GM21529 (cell line): ENCODE measurements around the gene ZNF467.
A peak's percentile ranks its signal among the peaks of the same experiment; 100 is the strongest.

Experiments
- ATAC-seq: cut with Tn5 transposase; IDR thresholded peaks from one replicate; pipeline ENCODE4 v1.9.1; 2021; ENCODE audit not compliant: unreplicated experiment

The ZNF467 gene

DNA sequence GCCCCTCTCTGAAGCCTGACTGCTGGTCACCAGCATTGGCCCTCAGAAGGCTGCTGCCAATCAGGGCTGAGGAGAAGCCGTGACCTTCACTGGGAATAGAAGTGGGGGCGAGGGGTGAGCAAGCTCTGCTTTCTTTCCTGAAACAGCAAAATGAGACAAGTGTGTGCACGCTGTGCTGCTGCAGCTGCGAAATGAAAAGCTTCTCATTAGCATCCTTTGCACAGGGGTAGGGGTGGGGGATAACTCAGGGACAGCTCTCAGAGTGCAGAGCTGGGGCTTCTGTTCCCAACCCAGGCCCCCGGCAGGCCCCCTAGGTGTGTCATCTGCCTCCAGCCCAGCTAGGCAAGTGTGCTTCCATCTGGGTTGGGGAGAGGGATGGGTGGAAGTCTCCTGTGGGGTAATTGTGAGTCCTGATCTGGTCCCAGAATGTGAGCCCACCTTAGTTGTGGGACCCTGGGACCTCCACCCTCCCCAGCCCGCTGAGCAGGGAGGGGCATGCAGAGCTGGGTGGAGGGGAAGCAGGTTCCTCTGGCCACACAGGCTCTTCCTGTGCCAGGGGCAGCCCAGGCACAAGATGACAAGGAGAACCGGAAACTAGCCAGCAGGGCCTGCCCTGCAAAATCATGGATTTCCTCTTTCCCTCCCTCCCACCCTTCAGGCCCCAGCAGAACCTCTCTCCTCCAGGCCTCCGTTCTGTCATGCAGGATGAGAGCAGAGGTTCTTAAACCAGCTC is 22.2 kb downstream of the ZNF467 start:
- ATAC-seq = no peak

DNA sequence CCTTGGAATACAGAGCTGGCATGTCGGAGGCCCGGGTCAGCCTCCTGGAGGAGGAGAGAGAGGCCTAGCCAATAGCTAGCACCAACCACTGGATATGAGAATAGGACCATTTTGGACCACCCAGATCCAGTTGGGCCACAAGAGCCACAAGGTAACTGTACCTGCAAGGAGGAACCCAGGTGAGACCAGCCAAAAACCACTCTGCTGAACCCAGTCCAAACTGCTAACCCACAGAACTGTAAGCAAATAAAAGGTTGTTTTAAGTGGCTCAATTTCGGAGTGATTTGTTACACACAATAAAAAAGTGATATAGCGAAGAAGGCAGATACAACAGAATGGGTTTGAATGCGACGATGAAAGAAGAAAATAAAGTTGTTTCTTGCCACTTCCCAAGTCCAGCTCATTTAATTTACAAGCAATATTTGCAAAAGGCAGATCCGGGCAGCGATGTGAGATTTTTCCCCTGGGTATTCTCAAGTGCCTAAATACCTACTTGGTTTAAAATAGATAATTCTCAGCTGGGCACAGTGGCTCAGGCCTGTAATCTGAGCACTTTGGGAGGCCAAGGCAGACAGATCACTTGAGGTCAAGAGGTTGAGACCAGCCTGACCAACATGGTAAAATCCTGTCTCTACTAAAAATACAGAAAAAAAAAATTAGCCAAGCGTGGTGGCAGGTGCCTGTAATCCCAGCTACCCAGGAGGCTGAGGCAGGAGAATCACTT is 23.1 kb downstream of the ZNF467 start:
- ATAC-seq = no peak

DNA sequence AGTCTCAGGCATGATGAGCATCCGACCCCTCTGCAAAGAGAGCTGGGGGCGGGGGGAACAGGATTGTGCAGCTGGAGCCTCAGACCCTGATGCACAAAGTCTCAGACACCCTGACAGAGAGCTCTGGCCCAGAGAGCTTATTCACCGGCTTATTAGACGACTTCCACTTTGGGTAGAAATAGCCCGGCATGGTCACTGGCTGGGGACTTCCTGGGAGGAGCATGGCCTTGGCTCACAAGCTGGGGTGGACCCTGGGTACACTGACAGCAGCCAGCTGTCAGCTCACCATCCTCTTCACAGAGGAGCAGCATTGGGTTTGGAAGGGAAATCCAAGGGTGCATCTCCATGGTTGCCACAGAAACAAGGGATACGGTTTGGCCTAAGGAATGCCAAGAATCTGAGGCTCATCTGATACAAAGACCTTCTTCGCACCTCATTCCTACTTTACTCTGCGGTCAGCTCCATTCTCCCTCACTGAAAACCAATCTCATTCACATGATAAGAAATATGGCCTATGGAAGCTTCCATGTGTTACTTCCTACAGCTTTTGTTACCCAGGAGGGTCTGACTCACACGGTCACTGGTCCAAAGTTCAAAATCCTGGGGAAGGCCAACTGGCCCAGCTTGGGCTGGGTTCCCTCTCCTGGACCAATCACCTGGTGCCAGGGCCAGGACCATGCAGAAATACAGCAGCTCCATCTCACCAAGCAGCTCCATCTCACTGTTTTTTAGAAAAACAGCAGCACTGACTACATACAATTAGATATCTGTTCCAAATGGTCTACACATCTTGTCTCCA is 25.1 kb downstream of the ZNF467 start:
- ATAC-seq = no peak

DNA sequence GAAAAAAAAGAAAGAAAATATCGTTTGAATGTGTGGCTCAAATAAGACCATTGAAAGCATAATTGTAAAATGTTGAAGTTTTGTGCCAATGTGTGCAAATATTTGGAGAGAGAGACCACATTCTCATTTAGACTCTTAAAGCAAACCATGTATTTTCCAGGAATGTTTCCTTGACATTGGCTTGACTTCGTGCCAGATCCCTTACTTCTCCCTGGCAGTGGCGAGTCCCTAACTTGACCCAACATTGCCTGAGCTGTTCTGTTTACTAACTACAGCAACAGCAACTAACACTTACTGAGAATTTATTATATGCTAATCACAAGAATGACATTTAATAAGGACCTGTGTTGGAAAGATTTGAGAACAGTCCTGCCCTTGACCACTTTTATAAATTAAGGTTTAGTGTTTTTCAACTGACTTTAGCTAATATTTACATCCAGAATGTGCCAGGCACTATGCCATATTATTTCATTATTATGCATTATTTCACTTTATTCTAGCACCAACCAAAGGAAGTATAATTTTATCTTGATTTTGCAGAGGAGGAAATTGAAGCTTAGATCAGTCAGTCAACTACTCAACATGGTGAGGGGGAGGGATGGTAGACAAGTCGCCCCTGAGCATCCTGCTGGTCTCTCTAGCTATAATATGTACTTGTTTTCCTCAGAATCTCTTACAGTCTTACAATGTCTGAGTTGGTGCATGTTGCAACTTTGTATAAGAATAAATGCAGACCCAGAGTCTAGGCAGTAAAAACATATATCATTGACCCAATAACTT is 29.7 kb downstream of the ZNF467 start:
- no peak for ATAC-seq

DNA sequence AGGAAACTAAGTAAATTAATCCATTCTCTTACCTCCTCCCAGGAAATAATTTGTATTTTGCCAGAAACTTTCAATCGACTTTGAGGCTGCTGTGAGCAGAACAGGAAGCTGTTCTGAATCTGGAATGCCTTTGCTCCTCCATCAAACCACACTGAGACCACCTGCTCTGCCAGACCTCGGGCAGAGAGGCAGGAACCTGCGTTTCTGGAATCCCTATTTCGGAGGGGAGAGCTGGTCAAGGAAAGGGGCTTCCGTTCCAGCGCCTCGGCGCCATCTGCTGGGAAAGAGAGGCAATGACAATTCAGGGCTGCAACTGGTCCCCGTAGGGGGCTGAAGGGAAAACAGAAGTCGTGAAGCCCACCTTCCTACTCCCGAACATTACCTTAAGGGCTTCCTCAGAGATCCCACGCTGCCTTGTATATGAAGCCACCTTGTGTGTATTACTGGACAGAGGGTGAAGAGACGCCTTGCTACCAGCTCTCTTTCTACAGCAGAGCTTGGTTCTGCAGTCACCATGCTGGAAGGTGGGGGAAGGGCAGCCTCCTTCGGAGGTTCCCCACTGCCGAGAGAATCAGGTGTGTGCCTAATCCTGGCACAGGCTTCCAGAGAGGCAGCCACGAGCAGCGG is 31.2 kb downstream of the ZNF467 start:
- peak; percentile 85 for ATAC-seq

DNA sequence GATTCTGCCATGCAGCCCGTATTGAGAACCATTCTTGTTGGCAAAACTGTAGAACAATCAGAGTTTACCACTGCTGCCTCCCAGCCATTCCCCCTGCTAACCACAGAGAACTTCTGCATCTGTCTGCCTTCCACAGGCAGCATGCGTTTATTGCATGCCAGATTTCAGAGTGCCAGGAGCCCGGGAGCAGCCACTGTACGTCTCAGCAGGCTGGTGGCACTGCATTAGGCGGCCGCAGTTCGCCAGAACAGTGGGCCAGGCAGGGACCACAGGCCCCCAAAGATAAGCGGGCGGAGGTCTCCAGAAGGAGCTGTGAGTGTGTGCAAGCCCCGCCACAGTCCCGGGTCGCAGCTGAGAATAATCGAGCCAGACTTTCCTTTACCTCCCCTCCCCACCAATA is 31.8 kb downstream of the ZNF467 start:
- no peak for ATAC-seq

DNA sequence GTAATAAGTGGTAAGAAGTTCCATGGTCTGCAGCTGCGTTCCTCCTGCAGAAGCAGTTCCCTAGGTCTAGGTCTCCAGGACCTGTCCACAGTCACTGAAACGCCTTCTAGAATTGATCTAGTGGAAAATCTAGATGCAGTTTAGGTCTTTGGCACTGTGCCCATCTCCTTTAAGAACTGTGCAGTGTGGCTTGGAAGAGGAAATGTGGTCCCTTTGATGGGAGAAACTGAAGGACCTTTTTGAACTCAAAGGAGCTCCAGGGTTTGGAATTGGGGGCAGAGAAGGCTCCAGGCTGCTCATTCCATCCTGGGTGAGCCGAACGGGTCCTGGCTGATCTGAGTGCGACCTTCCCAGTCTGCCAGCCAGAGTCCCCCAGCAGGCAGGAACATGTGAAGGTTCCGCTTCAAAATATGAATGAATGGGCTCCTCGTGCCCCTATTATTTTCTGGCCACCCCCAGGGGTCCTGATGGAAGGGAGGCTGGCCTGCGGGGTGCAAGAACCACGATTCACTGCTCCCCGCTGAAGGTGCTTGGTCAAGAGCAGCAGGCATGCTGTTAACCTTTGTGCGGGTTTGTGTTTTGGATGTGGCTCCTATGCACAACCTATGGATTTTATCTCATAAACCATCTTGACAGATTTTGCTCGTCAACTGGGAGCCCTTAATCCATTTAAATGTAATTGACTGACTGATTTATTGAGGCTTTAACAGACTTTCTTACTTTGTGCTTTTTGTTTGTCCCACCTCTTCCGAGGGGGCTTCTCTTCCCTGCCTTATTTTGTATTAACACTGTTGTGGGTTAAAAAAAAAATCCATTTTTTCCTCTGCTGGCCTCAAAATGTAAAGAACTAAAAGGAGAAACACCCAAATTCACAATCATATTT is 36.7 kb downstream of the ZNF467 start:
- no peak for ATAC-seq

DNA sequence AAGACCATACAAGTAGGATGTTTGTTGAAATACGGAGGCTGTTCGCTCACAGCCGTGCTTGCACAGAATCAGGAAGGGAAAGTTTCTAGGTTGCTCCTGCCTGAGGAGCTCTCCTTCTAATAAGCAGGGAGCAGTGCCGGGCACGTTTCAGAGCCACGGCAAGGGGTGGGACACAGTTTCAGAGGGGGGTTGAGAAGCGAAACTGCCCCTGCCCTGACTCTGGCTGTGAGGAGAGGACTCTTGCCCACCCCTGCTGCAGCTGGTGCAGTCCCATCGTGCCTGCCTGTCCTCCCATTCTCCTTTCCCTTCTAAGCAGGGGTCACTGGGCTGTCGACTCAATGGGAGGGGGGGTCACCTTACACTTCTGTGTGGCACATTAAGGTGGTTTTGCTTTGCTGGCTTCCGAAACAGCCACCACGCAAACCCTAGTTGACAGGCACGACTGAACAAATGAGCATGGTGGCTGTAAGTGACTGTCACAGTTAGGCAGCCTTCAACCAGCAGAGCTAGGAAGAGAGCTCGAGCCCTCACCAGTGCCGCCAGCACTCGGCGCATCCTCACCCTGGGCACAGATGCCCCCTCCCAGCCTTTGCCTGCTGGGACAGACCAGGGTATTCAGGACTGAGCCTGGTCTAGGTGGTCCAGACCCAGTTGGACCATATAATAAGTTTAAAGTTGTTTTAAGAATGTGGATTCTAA is 37.5 kb downstream of the ZNF467 start:
- ATAC-seq = no peak

DNA sequence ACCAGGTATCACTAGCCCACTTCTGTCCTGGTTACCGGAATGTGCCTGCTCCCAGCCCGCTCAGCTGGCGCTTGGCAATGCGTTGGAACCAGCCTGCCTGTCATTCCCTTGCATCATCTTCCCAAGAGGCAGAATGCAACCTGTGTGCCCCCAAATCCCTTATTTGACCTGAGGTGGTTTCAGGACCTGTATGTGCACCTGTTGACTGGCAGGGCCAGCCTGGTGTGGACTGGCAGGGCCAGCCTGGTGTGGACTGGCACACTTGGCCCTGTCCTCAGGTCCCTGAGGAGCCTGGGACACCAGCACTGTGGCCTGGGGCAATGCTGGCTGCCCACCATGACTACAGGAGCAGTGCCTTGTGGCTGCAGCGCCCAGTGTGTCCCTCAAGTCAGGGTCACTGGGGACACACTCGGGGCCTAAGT is 38.2 kb downstream of the ZNF467 start:
- no peak for ATAC-seq

DNA sequence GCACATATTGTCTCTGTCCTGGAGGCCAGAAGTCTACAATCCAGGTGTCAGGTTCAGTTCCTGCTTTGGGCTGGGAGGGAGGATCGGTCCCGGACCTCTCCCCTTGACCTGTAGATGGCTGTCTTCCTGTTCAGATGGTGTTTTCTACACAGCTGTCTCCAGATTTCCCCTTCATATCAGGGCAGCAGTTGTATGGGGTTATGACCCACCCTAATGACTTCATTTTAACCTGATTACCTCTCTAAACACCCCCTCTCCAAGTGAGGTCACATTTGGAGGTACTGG is 38.7 kb downstream of the ZNF467 start:
- no peak for ATAC-seq

DNA sequence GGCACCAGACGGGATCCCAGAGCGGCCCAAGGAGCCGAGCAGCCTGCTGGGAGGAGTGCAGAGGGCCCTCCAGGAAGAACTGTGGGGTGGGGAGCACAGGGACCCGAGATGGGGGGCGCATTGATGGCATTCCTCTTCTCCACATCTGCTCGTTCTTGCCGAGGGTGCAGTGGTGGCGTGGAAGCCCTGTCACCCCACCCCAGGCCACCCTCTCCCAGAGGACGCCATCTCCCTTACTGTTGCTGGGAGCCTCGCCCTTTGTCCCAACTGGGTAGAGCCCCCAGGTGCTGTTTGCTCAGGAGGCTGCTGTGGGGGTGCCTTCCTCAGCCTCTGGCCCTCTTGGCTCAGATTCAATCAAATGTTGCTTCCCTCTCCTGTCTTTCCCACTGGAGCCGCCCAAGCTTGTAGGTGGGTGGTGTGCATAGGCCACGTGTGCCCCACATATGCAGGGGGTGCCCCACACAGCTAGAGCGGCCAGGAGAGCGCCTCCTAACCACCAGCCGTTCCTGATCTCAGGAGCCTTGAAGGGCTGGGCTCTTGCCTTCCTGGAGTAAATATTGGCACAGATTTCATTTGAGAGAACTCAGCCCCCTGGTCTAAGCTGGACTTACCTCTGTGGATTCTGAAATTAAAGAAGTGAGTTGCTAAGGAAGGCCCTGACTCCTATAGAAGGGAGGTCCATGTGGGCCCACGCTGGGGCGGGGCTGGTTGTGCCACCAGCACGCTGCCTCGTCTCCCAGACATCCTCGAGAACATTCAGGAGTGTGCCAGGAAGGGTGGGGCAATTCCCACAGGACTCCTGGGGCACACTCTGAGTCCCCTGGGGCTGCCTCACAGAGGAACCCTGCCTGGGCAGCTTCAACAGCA is 39.2 kb downstream of the ZNF467 start:
- ATAC-seq = no peak

DNA sequence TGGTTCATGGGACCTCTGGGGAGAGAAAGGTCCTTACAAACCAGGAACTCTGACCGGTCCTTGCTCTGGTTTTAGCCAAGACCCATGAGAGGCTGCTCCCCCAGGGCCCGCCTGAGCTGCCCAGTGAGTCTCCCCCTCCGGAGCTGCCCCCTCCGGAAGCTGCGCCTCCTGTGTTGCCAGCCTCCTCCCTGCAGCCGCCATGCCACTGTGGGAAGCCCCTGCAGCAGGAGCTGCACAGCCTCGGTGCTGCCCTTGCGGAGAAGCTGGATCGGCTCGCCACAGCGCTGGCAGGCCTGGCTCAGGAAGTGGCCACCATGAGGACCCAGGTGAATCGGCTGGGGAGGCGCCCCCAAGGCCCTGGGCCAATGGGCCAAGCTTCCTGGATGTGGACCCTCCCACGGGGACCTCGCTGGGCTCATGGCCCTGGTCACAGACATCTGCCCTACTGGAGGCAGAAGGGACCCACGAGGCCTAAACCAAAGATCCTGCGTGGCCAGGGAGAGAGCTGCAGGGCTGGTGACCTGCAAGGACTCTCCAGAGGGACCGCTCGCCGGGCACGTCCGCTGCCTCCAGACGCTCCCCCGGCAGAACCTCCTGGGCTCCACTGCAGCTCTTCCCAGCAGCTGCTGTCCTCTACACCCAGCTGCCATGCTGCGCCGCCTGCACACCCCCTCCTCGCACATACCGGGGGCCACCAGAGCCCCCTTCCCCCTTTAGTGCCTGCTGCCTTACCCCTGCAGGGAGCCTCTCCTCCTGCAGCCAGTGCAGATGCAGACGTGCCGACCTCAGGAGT is 40.1 kb downstream of the ZNF467 start:
- ATAC-seq = no peak

DNA sequence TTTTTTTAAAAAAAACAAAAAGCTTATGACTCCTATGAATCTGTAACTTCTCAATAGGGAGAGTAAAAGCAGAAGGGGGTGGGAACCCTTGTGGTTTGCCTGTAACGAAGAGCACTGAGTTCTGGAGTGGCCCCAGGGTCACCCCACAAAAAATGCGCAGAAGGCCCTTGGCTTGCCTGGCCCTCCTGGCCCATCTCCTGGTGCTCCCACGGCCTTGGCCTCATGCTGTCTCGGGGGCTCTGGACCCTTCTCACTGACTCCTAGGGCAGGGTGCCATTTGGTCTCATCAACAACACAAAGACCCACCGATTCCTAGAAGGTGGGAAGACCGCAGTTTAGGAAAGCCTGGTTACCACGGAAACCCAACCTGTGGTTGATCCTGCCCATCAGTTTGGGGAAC is 40.8 kb downstream of the ZNF467 start:
- ATAC-seq = no peak

DNA sequence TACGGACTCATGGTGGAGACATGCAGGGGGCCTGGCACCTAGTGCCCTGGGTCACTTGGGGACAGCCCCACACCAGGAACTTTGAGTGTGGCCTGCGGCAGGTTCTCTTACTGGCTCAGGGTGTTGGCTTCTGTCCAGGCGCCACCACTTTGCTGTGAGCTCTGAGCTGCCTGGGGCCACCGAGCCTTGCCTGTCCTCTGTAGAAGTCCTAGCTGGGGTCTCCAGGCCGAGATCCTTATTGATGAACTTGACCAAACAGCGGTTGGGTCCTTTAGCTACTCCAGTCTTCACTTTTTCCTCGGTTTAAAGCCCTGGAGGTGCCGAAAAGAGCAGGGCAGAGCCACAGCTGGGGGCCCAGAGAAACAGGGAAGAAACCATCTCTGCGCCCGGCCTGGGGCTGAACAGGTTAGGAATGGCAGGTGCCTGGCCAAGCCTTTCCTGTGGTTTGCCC is 41.3 kb downstream of the ZNF467 start:
- ATAC-seq = no peak

DNA sequence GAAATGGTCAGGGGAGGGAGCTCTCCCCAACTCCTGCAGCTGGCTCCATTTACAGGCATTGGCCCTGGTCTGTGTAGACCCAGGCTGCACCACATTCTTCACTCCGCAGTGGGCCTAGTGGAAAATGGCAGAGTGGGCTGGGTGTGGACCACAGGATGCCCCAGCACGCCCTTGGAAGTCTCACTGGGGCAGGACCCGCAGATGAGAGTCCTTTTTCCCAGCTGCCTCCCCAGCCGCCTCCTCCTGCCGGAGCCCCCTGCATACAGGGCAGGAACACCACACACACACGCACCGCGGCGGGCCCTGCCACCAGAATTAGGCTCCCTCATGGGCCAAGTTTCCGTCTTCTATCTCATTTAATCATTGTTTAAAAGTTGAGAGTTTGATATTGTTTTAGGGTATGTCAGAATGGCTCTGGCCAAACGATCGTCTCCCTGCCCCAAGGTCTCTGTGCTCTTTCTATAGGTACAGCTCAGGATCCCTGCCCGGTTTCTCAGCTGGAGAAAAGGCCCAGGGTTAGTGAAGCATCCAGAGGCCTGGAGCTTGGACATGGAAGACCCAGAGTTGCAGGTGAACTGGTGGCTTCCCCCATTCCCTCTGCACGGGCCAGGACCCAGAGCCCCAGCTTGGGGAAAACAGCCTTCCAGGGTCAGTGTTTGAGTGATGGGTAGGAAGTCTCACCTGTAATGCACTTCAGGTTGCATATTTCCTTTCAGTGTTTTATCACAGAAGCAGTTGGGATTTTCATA is 42.0 kb downstream of the ZNF467 start:
- ATAC-seq = no peak

DNA sequence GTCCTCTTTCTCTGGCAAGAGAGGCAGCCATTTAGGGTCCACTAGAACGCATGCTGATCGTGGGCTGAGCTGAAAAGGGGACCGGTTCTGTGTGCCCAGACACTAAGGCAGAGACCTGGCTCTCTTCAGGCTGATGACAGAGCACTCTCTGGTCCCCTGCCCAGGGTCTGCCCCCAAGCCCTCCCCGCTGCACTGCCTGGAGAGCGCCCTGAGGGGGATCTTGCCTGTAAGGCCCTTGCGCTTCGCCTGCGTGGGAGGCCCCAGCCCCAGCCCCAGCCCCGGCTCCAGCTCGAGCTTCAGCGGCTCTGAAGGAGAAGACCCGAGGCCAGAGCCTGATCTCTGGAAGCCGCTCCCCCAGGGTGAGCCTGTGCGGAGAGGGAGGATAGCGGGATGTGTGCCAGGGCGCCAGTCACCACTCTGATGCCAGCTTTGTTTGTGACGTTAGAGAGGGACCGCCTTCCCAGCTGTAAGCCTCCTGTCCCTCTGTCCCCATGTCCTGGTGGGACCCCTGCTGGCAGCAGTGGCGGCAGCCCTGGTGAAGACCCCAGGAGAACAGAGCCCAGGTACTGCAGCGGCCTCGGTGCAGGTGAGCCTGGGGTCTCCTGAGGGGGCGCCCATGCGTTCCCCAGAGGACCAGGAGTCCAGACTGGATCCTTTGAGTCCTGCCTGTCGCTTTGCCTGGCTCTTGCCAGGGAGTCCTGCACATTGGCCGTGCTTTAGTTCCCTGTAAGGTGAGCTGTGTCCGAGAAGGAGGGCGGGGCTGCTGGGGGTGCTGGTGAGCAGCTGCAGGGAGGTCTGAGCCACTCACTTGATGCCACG is 43.2 kb downstream of the ZNF467 start:
- ATAC-seq = no peak
